ENCODE measurements around the gene CLMN.

The CLMN gene

GRCh38 chr14:95356245-95356869 is 36.6 kb upstream of the CLMN start:
- Histone ChIP-seq H3K27ac (ENCODE audit: low read length) (no peak overlapping the region), H3K36me3 (ENCODE audit: control insufficient read depth in 2 of 2, insufficient read depth in 2 of 2, low read length in 2 of 2) (no peaks in the 10 kb centered on the region), H3K4me3 (ENCODE audit: low read length in 2 of 2) (no peak overlapping the region), H3K9me3 (ENCODE audit: control insufficient read depth in 2 of 2, low read length in 2 of 2) (peaks cover 0 to 9% of the 10 kb centered on the region in 2 donors), H3K9ac (ENCODE audit: low read length in 2 of 2) (no peak overlapping the region), H3K27me3 (ENCODE audit: control insufficient read depth in 1 of 2, insufficient read depth in 2 of 2, low read length in 2 of 2) (peaks cover 9 to 11% of the 10 kb centered on the region in 2 donors), H3K4me1 (ENCODE audit: control insufficient read depth, insufficient read depth, low read length) (no peaks in the 10 kb centered on the region)

- H3K4me1 ChIP-seq (ENCODE audit: control insufficient read depth, insufficient read depth, low read length), result no peaks in the 10 kb centered on the region
- H3K27ac ChIP-seq (ENCODE audit: low read length), result no peak overlapping the region
- H3K27me3 ChIP-seq (ENCODE audit: control insufficient read depth in 1 of 2, insufficient read depth in 2 of 2, low read length in 2 of 2), result peaks cover 4% of the 10 kb centered on the region in 2 donors
- peaks cover 0 to 9% of the 10 kb centered on the region in 2 donors for H3K9me3 ChIP-seq (ENCODE audit: control insufficient read depth in 2 of 2, low read length in 2 of 2)
- H3K9ac ChIP-seq (ENCODE audit: low read length in 2 of 2), result no peak overlapping the region
- no peaks in the 10 kb centered on the region for H3K36me3 ChIP-seq (ENCODE audit: control insufficient read depth in 2 of 2, insufficient read depth in 2 of 2, low read length in 2 of 2)
- no peak overlapping the region for H3K4me3 ChIP-seq (ENCODE audit: low read length in 2 of 2)
These were observed 35.7 kb upstream of the CLMN start for GRCh38 chr14:95355422-95355821.

- Histone ChIP-seq H3K9me3 (ENCODE audit: control insufficient read depth in 2 of 2, low read length in 2 of 2) (peaks cover 0 to 9% of the 10 kb centered on the region in 2 donors), H3K27ac (ENCODE audit: low read length) (no peak overlapping the region), H3K36me3 (ENCODE audit: control insufficient read depth in 2 of 2, insufficient read depth in 2 of 2, low read length in 2 of 2) (no peaks in the 10 kb centered on the region), H3K4me1 (ENCODE audit: control insufficient read depth, insufficient read depth, low read length) (no peaks in the 10 kb centered on the region), H3K27me3 (ENCODE audit: control insufficient read depth in 1 of 2, insufficient read depth in 2 of 2, low read length in 2 of 2) (no peaks in the 10 kb centered on the region), H3K4me3 (ENCODE audit: low read length in 2 of 2) (no peak overlapping the region), H3K9ac (ENCODE audit: low read length in 2 of 2) (no peak overlapping the region)
These were observed 35.1 kb upstream of the CLMN start for GRCh38 chr14:95354834-95355233.

- Histone ChIP-seq H3K27ac (ENCODE audit: low read length) (no peak overlapping the region), H3K4me3 (ENCODE audit: low read length in 2 of 2) (no peak overlapping the region), H3K27me3 (ENCODE audit: control insufficient read depth in 1 of 2, insufficient read depth in 2 of 2, low read length in 2 of 2) (no peaks in the 10 kb centered on the region), H3K4me1 (ENCODE audit: control insufficient read depth, insufficient read depth, low read length) (no peaks in the 10 kb centered on the region), H3K9me3 (ENCODE audit: control insufficient read depth in 2 of 2, low read length in 2 of 2) (peaks cover 0 to 9% of the 10 kb centered on the region in 2 donors), H3K9ac (ENCODE audit: low read length in 2 of 2) (no peak overlapping the region), H3K36me3 (ENCODE audit: control insufficient read depth in 2 of 2, insufficient read depth in 2 of 2, low read length in 2 of 2) (no peaks in the 10 kb centered on the region)
These were observed 34.0 kb upstream of the CLMN start for GRCh38 chr14:95353664-95354063.

GRCh38 chr14:95353007-95353406 is 33.3 kb upstream of the CLMN start:
- Histone ChIP-seq H3K4me3 (ENCODE audit: low read length in 2 of 2) (no peak overlapping the region), H3K27me3 (ENCODE audit: control insufficient read depth in 1 of 2, insufficient read depth in 2 of 2, low read length in 2 of 2) (no peaks in the 10 kb centered on the region), H3K9me3 (ENCODE audit: control insufficient read depth in 2 of 2, low read length in 2 of 2) (peaks cover 0 to 9% of the 10 kb centered on the region in 2 donors), H3K27ac (ENCODE audit: low read length) (no peak overlapping the region), H3K9ac (ENCODE audit: low read length in 2 of 2) (no peak overlapping the region), H3K36me3 (ENCODE audit: control insufficient read depth in 2 of 2, insufficient read depth in 2 of 2, low read length in 2 of 2) (no peaks in the 10 kb centered on the region), H3K4me1 (ENCODE audit: control insufficient read depth, insufficient read depth, low read length) (no peaks in the 10 kb centered on the region)

- no peak overlapping the region for H3K4me3 ChIP-seq (ENCODE audit: low read length in 2 of 2)
- no peak overlapping the region for H3K27ac ChIP-seq (ENCODE audit: low read length)
- no peaks in the 10 kb centered on the region for H3K27me3 ChIP-seq (ENCODE audit: control insufficient read depth in 1 of 2, insufficient read depth in 2 of 2, low read length in 2 of 2)
- H3K9ac ChIP-seq (ENCODE audit: low read length in 2 of 2), result no peak overlapping the region
- H3K9me3 ChIP-seq (ENCODE audit: control insufficient read depth in 2 of 2, low read length in 2 of 2), result peaks cover 0 to 9% of the 10 kb centered on the region in 2 donors
- H3K36me3 ChIP-seq (ENCODE audit: control insufficient read depth in 2 of 2, insufficient read depth in 2 of 2, low read length in 2 of 2), result no peaks in the 10 kb centered on the region
- H3K4me1 ChIP-seq (ENCODE audit: control insufficient read depth, insufficient read depth, low read length), result no peaks in the 10 kb centered on the region
These were observed 32.8 kb upstream of the CLMN start for GRCh38 chr14:95352481-95352880.

- peaks cover 0 to 2% of the 10 kb centered on the region in 2 donors for H3K27me3 ChIP-seq (ENCODE audit: control insufficient read depth in 1 of 2, insufficient read depth in 2 of 2, low read length in 2 of 2)
- H3K9ac ChIP-seq (ENCODE audit: low read length in 2 of 2), result no peak overlapping the region
- H3K4me3 ChIP-seq (ENCODE audit: low read length in 2 of 2), result no peak overlapping the region
- no peak overlapping the region for H3K27ac ChIP-seq (ENCODE audit: low read length)
- H3K4me1 ChIP-seq (ENCODE audit: control insufficient read depth, insufficient read depth, low read length), result no peaks in the 10 kb centered on the region
- no peaks in the 10 kb centered on the region for H3K36me3 ChIP-seq (ENCODE audit: control insufficient read depth in 2 of 2, insufficient read depth in 2 of 2, low read length in 2 of 2)
- peaks cover 0 to 3% of the 10 kb centered on the region in 2 donors for H3K9me3 ChIP-seq (ENCODE audit: control insufficient read depth in 2 of 2, low read length in 2 of 2)
These were observed 29.5 kb upstream of the CLMN start for GRCh38 chr14:95349241-95349640.

GRCh38 chr14:95348395-95349080 is 28.8 kb upstream of the CLMN start:
- Histone ChIP-seq H3K4me3 (ENCODE audit: low read length in 2 of 2) (no peak overlapping the region), H3K36me3 (ENCODE audit: control insufficient read depth in 2 of 2, insufficient read depth in 2 of 2, low read length in 2 of 2) (no peaks in the 10 kb centered on the region), H3K27ac (ENCODE audit: low read length) (no peak overlapping the region), H3K9me3 (ENCODE audit: control insufficient read depth in 2 of 2, low read length in 2 of 2) (no peaks in the 10 kb centered on the region), H3K27me3 (ENCODE audit: control insufficient read depth in 1 of 2, insufficient read depth in 2 of 2, low read length in 2 of 2) (peaks cover 0 to 2% of the 10 kb centered on the region in 2 donors), H3K4me1 (ENCODE audit: control insufficient read depth, insufficient read depth, low read length) (no peaks in the 10 kb centered on the region), H3K9ac (ENCODE audit: low read length in 2 of 2) (no peak overlapping the region)

- Histone ChIP-seq H3K4me1 (ENCODE audit: control insufficient read depth, insufficient read depth, low read length) (no peaks in the 10 kb centered on the region), H3K4me3 (ENCODE audit: low read length in 2 of 2) (no peak overlapping the region), H3K27ac (ENCODE audit: low read length) (no peak overlapping the region), H3K9ac (ENCODE audit: low read length in 2 of 2) (no peak overlapping the region), H3K9me3 (ENCODE audit: control insufficient read depth in 2 of 2, low read length in 2 of 2) (no peaks in the 10 kb centered on the region), H3K27me3 (ENCODE audit: control insufficient read depth in 1 of 2, insufficient read depth in 2 of 2, low read length in 2 of 2) (peaks cover 0 to 2% of the 10 kb centered on the region in 2 donors), H3K36me3 (ENCODE audit: control insufficient read depth in 2 of 2, insufficient read depth in 2 of 2, low read length in 2 of 2) (no peaks in the 10 kb centered on the region)
These were observed 27.1 kb upstream of the CLMN start for GRCh38 chr14:95346820-95347219.

GRCh38 chr14:95346266-95346665 is 26.6 kb upstream of the CLMN start:
- H3K27ac ChIP-seq (ENCODE audit: low read length), result no peak overlapping the region
- no peaks in the 10 kb centered on the region for H3K4me1 ChIP-seq (ENCODE audit: control insufficient read depth, insufficient read depth, low read length)
- H3K9ac ChIP-seq (ENCODE audit: low read length in 2 of 2), result no peak overlapping the region
- H3K27me3 ChIP-seq (ENCODE audit: control insufficient read depth in 1 of 2, insufficient read depth in 2 of 2, low read length in 2 of 2), result peaks cover 0 to 2% of the 10 kb centered on the region in 2 donors
- H3K9me3 ChIP-seq (ENCODE audit: control insufficient read depth in 2 of 2, low read length in 2 of 2), result peaks cover 0 to 3% of the 10 kb centered on the region in 2 donors
- H3K36me3 ChIP-seq (ENCODE audit: control insufficient read depth in 2 of 2, insufficient read depth in 2 of 2, low read length in 2 of 2), result no peaks in the 10 kb centered on the region
- no peak overlapping the region for H3K4me3 ChIP-seq (ENCODE audit: low read length in 2 of 2)

GRCh38 chr14:95345032-95345431 is 25.3 kb upstream of the CLMN start:
- H3K9me3 ChIP-seq (ENCODE audit: control insufficient read depth in 2 of 2, low read length in 2 of 2), result peaks cover 0 to 6% of the 10 kb centered on the region in 2 donors
- no peak overlapping the region for H3K9ac ChIP-seq (ENCODE audit: low read length in 2 of 2)
- H3K27me3 ChIP-seq (ENCODE audit: control insufficient read depth in 1 of 2, insufficient read depth in 2 of 2, low read length in 2 of 2), result peaks cover 0 to 2% of the 10 kb centered on the region in 2 donors
- no peaks in the 10 kb centered on the region for H3K4me1 ChIP-seq (ENCODE audit: control insufficient read depth, insufficient read depth, low read length)
- H3K4me3 ChIP-seq (ENCODE audit: low read length in 2 of 2), result no peak overlapping the region
- H3K27ac ChIP-seq (ENCODE audit: low read length), result no peak overlapping the region
- H3K36me3 ChIP-seq (ENCODE audit: control insufficient read depth in 2 of 2, insufficient read depth in 2 of 2, low read length in 2 of 2), result no peaks in the 10 kb centered on the region

Measured in stomach smooth muscle (tissue), 2 donors.